ENCODE measurements around the gene CCDC9B. TPM values are rescaled to one million over a fixed set of nuclear protein-coding genes. Genes with fewer than 3 reads are reported as not detected.

The CCDC9B gene
- total RNA-seq, 1 donor from 2014 or later = 155 TPM

DNA sequence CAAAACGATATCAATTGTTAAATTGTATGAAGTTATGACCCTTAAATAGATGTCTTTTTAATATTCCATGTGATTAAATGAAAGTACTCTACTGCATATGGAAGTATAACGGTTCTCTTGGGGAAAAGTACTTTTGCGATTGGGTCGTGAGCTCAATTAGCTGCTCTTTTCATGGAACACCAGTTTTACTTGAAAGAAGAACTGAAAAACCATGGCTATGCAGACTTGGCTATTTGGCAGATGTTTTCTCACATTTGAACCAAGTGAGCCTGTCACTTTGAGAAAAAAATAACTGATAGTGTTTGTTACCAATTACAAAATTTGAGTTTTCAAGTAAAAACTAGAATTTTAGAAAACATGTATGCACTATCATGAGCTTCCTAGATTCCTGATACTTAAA lies 23.2 kb downstream of the CCDC9B start:
- H3K4me3 ChIP-seq = no peak overlapping the region

DNA sequence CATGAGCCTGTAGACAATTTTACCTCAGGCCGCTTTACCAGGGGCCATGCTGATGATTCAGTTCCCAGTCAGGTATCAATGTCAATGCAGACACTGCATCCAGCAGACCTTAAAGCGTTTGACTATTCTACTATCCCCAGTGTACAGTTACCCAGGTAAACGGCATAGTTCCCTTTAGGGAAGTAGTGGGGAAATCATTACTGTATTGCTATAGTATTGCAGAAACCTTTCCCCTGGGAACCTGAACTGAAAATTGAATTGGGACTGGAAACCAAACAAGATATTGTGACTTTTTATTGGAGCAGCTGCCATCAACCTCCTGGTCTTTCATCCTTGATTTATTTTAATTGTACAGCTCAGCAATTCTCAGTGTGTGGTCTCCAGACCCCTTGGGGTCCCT lies 23.8 kb downstream of the CCDC9B start:
- Histone ChIP-seq H3K4me1 (peaks cover 18% of the 10 kb centered on the region), H3K36me3 (no peaks in the 10 kb centered on the region), H3K9me3 (replicated peaks) (no peaks in the 10 kb centered on the region), H3K27ac (replicated peaks) (no peak overlapping the region), H3K4me3 (no peak overlapping the region), H3K27me3 (ENCODE audit: low read depth) (no peaks in the 10 kb centered on the region)
- DNase-seq = no peak
- intact Hi-C loops (cut with micrococcal nuclease) = no loop called here
- TF ChIP-seq, protein P1, sequence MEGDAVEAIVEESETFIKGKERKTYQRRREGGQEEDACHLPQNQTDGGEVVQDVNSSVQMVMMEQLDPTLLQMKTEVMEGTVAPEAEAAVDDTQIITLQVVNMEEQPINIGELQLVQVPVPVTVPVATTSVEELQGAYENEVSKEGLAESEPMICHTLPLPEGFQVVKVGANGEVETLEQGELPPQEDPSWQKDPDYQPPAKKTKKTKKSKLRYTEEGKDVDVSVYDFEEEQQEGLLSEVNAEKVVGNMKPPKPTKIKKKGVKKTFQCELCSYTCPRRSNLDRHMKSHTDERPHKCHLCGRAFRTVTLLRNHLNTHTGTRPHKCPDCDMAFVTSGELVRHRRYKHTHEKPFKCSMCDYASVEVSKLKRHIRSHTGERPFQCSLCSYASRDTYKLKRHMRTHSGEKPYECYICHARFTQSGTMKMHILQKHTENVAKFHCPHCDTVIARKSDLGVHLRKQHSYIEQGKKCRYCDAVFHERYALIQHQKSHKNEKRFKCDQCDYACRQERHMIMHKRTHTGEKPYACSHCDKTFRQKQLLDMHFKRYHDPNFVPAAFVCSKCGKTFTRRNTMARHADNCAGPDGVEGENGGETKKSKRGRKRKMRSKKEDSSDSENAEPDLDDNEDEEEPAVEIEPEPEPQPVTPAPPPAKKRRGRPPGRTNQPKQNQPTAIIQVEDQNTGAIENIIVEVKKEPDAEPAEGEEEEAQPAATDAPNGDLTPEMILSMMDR (IDR thresholded peaks at IDR 0.05; ENCODE audit: borderline replicate concordance) = no peak

More for the DNA sequence above, 23.2 kb downstream of the CCDC9B start:
- TF ChIP-seq, protein P1 (IDR thresholded peaks at IDR 0.05; ENCODE audit: borderline replicate concordance) = no peak
- no peaks in the 10 kb centered on the region for H3K36me3 ChIP-seq
- no peak for DNase-seq
- no peaks in the 10 kb centered on the region for H3K9me3 ChIP-seq (replicated peaks)
- intact Hi-C loops (cut with micrococcal nuclease) = no loop called here
- H3K27ac ChIP-seq (replicated peaks) = no peak overlapping the region
- H3K4me1 ChIP-seq = peaks cover 20% of the 10 kb centered on the region
- H3K27me3 ChIP-seq (ENCODE audit: low read depth) = no peaks in the 10 kb centered on the region

DNA sequence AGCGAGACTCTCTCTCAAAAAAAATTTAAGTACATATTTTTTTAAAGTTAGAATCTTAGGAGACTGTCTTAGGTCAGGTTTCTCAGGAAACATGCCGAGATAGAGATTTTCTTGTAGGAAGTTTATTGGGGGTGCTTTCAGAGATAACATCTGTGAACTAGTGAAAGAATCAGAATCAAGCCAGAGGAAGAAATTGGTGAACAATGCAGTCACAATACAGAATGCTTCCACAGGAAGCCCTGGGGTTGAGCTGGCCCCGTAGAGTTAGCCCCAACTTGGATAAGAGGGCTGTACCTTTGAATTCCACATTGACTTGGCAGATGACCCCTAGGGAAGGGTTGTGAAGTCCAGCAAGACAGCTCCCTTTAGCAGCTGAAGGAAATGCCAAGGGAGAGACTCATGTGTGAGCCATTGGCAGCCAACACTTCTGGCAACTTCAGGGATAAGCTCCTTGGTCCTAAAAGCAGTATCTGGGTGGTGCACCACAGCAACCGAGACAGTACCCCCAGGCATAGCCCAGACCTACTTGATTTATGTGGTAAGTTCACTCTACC lies 25.9 kb downstream of the CCDC9B start:
- peaks cover 12% of the 10 kb centered on the region for H3K4me1 ChIP-seq
- no peak overlapping the region for H3K4me3 ChIP-seq
- no peaks in the 10 kb centered on the region for H3K27me3 ChIP-seq (ENCODE audit: low read depth)
- TF ChIP-seq, protein P1 (IDR thresholded peaks at IDR 0.05; ENCODE audit: borderline replicate concordance) = no peak
- H3K27ac ChIP-seq (replicated peaks) = no peak overlapping the region
- intact Hi-C loops (cut with micrococcal nuclease) = no loop called here
- H3K9me3 ChIP-seq (replicated peaks) = no peaks in the 10 kb centered on the region
- no peaks in the 10 kb centered on the region for H3K36me3 ChIP-seq
- no peak for DNase-seq

DNA sequence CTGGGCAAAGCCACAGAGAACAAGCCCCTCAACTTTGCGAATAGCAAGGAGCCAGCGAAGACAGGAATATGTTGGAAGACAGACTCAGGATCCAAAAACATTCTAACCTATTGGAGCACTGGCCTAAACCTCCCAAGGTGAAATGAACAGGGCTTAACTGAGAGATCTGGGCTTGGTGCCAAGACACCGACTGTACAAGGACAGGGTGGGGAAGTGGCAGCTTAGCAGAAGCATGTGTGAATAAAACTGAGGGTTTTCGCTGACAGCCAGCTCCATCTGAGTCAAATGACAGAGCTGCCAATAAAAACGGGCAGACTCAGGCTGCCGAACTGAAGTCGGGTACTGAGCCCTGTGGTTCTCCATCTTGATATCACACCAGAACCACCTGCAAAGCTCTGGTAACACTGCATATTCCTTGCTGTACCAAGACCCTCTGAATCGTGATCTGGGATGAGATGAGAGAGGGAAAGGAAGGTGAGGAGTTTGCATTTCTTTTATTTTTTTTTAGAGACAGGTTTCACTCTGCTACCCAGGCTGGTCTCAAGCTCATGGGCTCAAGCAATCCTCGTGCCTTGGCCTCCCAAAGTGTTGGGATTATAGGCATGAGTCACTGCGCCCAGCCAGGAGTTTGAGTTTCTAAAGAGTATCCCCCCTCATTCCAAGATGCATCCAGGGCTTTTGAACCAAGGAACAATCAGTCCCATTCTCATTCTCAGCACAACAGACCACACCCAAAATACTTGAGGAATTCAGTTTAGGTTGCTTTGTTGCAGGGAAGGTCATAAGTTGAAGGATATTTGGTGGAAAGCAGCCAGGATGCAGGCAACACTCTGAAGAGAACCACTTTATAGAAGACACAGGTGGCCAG lies 27.0 kb downstream of the CCDC9B start:
- Histone ChIP-seq H3K9me3 (replicated peaks) (no peaks in the 10 kb centered on the region), H3K4me1 (peaks cover 12% of the 10 kb centered on the region), H3K36me3 (no peaks in the 10 kb centered on the region), H3K27ac (replicated peaks) (peak overlapping the region; percentile 36), H3K27me3 (ENCODE audit: low read depth) (peaks cover 3% of the 10 kb centered on the region), H3K4me3 (no peak overlapping the region)
- no peak for DNase-seq
- intact Hi-C loops (cut with micrococcal nuclease) = no loop called here
- TF ChIP-seq, protein P1 (IDR thresholded peaks at IDR 0.05; ENCODE audit: borderline replicate concordance) = no peak

DNA sequence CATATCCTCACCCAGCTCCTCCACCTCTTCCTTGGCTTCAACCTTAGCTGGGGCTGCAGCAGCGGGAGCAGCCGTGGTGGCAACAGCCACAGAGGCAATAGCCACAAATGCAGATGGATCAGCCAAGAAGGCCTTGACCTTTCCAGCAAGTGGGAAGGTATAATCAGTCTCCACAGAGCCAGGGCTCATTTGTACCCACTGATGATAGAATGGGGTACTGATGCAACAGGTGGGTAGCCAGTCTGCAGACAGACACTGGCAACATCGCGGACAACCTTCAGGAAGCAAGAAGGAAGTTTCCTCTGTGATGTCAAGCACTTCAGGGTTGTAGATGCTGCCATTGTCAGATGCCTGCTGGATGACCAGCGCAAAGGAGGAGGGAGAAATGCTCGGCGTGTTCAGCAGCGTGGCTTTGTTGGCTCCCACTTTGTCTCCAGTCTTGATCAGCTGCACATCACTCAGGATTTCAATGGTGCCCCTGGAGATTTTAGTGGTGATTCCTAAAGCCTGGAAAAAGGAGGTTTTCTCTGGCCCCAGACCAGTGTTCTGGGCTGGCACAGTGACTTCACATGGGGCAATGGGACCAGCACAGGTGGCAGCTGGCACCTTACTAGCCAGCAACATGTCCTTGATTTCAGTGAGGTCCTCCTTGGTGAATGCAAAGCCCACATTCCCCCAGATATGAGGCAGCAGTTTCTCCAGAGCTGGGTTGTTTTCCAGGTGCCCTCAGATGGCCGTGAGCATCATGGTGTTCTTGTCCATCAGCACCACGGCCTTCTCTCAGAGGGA lies 28.2 kb downstream of the CCDC9B start:
- intact Hi-C loops (cut with micrococcal nuclease) = no loop called here

More for the DNA sequence above, 28.2 kb downstream of the CCDC9B start:
- TF ChIP-seq, protein P1 (IDR thresholded peaks at IDR 0.05; ENCODE audit: borderline replicate concordance) = no peak
- DNase-seq = no peak
- Histone ChIP-seq H3K27me3 (ENCODE audit: low read depth) (peaks cover 8% of the 10 kb centered on the region), H3K36me3 (no peaks in the 10 kb centered on the region), H3K4me1 (peaks cover 17% of the 10 kb centered on the region), H3K4me3 (no peak overlapping the region), H3K9me3 (replicated peaks) (no peaks in the 10 kb centered on the region), H3K27ac (replicated peaks) (no peak overlapping the region)
